ENCODE data around the gene LRIG3. TPM values are rescaled to one million over a fixed set of nuclear protein-coding genes. Genes with fewer than 3 reads are reported as not detected.

Gene LRIG3
- total and polyA plus RNA-seq, 2 donors (not counting 1 experiment from before 2014, with no cell fraction given), result 37.1 to 118 TPM

- Histone ChIP-seq H3K79me2 (ENCODE audit: control insufficient read depth, insufficient read depth, low read length) (peaks cover 2% of the 10 kb centered on the region), H3K27ac (ENCODE audit: insufficient read depth, low read length) (no peak overlapping the region), H3K4me3 (replicated peaks in 1 of 4; ENCODE audit: control extremely low read depth in 1 of 4, insufficient read depth in 1 of 4, low read depth in 3 of 4, low read length in 4 of 4) (no peak overlapping the region), H3K4me2 (ENCODE audit: extremely low read depth, insufficient read depth, low read length) (no peak overlapping the region), H2AFZ (ENCODE audit: low read length) (no peak overlapping the region), H3K27me3 (ENCODE audit: control insufficient read depth, insufficient read depth, low read length) (no peaks in the 10 kb centered on the region), H3K4me1 (ENCODE audit: control insufficient read depth, extremely low read depth, insufficient read depth, low read length) (no peaks in the 10 kb centered on the region), H3K9ac (ENCODE audit: insufficient read depth, low read length) (no peak overlapping the region), H4K20me1 (ENCODE audit: control insufficient read depth, extremely low read depth, insufficient read depth, low read length) (no peaks in the 10 kb centered on the region), H3K9me3 (ENCODE audit: control insufficient read depth, insufficient read depth, low read depth, low read length) (no peaks in the 10 kb centered on the region), H3K36me3 (ENCODE audit: control insufficient read depth, insufficient read depth, low read length) (no peaks in the 10 kb centered on the region)
- DNase-seq (ENCODE audit: low read depth in 2 of 2), result no peak
- no peak for TF ChIP-seq EZH2 (IDR thresholded peaks at IDR 0.05; ENCODE audit: low read length, missing control alignments)
- TF ChIP-seq CTCF (conservative IDR thresholded peaks at IDR 0.05 in 1 of 2, IDR thresholded peaks at IDR 0.05 in 1 of 2; ENCODE audit: low read depth in 1 of 2, low read length in 2 of 2), result no peak
Measured at GRCh38 chr12:58895053-58895452, 25.3 kb downstream of the LRIG3 start.

- no peaks in the 10 kb centered on the region for H3K36me3 ChIP-seq (ENCODE audit: control insufficient read depth, insufficient read depth, low read length)
- H3K9me3 ChIP-seq (ENCODE audit: control insufficient read depth, insufficient read depth, low read depth, low read length), result no peaks in the 10 kb centered on the region
- H3K9ac ChIP-seq (ENCODE audit: insufficient read depth, low read length), result no peak overlapping the region
- no peak overlapping the region for H3K27ac ChIP-seq (ENCODE audit: insufficient read depth, low read length)
- TF ChIP-seq CTCF (conservative IDR thresholded peaks at IDR 0.05 in 1 of 2, IDR thresholded peaks at IDR 0.05 in 1 of 2; ENCODE audit: low read depth in 1 of 2, low read length in 2 of 2) (no peak), EZH2 (IDR thresholded peaks at IDR 0.05; ENCODE audit: low read length, missing control alignments) (no peak)
- no peak overlapping the region for H3K4me2 ChIP-seq (ENCODE audit: extremely low read depth, insufficient read depth, low read length)
- H3K4me3 ChIP-seq (replicated peaks in 1 of 4; ENCODE audit: control extremely low read depth in 1 of 4, insufficient read depth in 1 of 4, low read depth in 3 of 4, low read length in 4 of 4), result no peak overlapping the region
- H2AFZ ChIP-seq (ENCODE audit: low read length), result no peak overlapping the region
- H3K27me3 ChIP-seq (ENCODE audit: control insufficient read depth, insufficient read depth, low read length), result no peaks in the 10 kb centered on the region
- no peaks in the 10 kb centered on the region for H4K20me1 ChIP-seq (ENCODE audit: control insufficient read depth, extremely low read depth, insufficient read depth, low read length)
- DNase-seq (ENCODE audit: low read depth in 2 of 2), result no peak
- H3K79me2 ChIP-seq (ENCODE audit: control insufficient read depth, insufficient read depth, low read length), result peaks cover 2% of the 10 kb centered on the region
- H3K4me1 ChIP-seq (ENCODE audit: control insufficient read depth, extremely low read depth, insufficient read depth, low read length), result no peaks in the 10 kb centered on the region
Measured at GRCh38 chr12:58894040-58894439, 26.3 kb downstream of the LRIG3 start.

GRCh38 chr12:58893495-58893894 is 26.8 kb downstream of the LRIG3 start:
- Histone ChIP-seq H4K20me1 (ENCODE audit: control insufficient read depth, extremely low read depth, insufficient read depth, low read length) (no peaks in the 10 kb centered on the region), H3K27ac (ENCODE audit: insufficient read depth, low read length) (no peak overlapping the region), H3K4me3 (replicated peaks in 1 of 4; ENCODE audit: control extremely low read depth in 1 of 4, insufficient read depth in 1 of 4, low read depth in 3 of 4, low read length in 4 of 4) (no peak overlapping the region), H3K9me3 (ENCODE audit: control insufficient read depth, insufficient read depth, low read depth, low read length) (no peaks in the 10 kb centered on the region), H3K9ac (ENCODE audit: insufficient read depth, low read length) (no peak overlapping the region), H3K79me2 (ENCODE audit: control insufficient read depth, insufficient read depth, low read length) (peaks cover 2% of the 10 kb centered on the region), H3K36me3 (ENCODE audit: control insufficient read depth, insufficient read depth, low read length) (no peaks in the 10 kb centered on the region), H3K4me2 (ENCODE audit: extremely low read depth, insufficient read depth, low read length) (peak overlapping the region; percentile 34), H3K27me3 (ENCODE audit: control insufficient read depth, insufficient read depth, low read length) (no peaks in the 10 kb centered on the region), H2AFZ (ENCODE audit: low read length) (no peak overlapping the region), H3K4me1 (ENCODE audit: control insufficient read depth, extremely low read depth, insufficient read depth, low read length) (peaks cover 1% of the 10 kb centered on the region)
- no peak for TF ChIP-seq CTCF (conservative IDR thresholded peaks at IDR 0.05 in 1 of 2, IDR thresholded peaks at IDR 0.05 in 1 of 2; ENCODE audit: low read depth in 1 of 2, low read length in 2 of 2)
- no peak for TF ChIP-seq EZH2 (IDR thresholded peaks at IDR 0.05; ENCODE audit: low read length, missing control alignments)
- DNase-seq (ENCODE audit: low read depth in 2 of 2), result peak; percentile 68 to 76
